Activated T-cell treated with anti-CD3 and anti-CD28 coated beads, Interleukin-2, amount 50 U/mL, for 24 hours (primary cell): Measurements from ENCODE around the gene CTBP2.
A peak's percentile ranks its signal among the peaks of the same experiment; 100 is the strongest.
"Not testable (repeated sequence)": the region's sequence is repeated elsewhere in the genome, so short reads cannot be mapped to it uniquely, and the experiment has no call there.

Experiments
- DNase-seq: peaks from one replicate; pipeline ENCODE4 v3.0.0-alpha.2; 2020
- H3K27ac Mint-ChIP-seq: 2 replicates; pipeline ENCODE4 v1.8.0; 2020; ENCODE audit warnings: mild to moderate bottlenecking, mixed read lengths
- H3K27me3 Mint-ChIP-seq: 2 replicates; pipeline ENCODE4 v1.8.0; 2020; ENCODE audit warnings: mixed read lengths
- H3K36me3 Mint-ChIP-seq: 2 replicates; pipeline ENCODE4 v1.8.0; 2020; ENCODE audit warnings: low read depth, mixed read lengths
- H3K4me1 Mint-ChIP-seq: 2 replicates; pipeline ENCODE4 v1.8.0; 2020; ENCODE audit warnings: low read depth, mixed read lengths
- H3K4me3 Mint-ChIP-seq: 2 replicates; pipeline ENCODE4 v1.8.0; 2020; ENCODE audit warnings: mild to moderate bottlenecking, moderate library complexity, mixed read lengths
- H3K9me3 Mint-ChIP-seq: 2 replicates; pipeline ENCODE4 v1.8.0; 2020; ENCODE audit warnings: mixed read lengths

CTBP2 gene

DNA sequence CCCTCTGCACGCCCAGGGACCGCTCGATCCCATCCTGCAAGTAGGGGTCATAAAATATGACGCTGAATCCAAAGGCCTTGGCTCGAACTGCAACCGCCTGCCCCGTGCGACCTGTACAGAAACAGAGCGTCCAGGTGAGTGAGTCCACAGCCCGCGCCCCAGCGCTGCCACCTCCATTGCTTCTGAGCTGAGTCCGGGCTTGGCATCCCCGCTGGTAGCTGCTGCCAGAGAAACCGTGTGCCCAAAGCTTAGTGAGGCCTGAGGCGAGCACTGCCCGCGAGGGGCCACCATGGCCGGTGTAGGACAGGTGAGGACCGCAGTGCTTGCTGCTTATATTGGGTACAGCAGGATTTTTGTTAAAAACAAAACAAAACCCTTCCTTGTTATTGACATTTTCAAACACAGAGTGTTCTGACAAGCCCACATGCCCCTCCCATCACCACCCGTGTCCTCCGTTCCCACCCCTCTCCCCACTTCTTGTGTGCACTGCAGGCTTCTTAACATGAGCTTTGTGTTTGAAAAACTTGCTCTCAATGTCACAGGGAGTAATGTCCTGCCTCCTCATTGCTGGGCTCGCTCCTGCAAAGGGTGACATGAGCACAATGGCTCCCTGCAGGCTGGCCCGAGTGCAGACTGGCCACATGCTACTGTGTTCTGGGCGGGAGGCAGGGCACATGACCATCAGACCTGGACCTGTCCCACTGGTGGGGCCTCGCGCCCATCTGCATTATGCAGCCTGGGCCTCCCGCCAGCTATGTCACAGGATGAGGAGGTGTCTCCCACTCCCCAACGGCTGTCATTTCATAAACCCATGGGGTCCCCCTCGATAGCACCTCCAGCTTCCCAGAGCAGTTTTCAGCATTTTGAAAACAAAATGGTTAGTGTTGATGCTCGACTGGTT lies 165.5 kb downstream of the CTBP2 start:
- DNase-seq, result peak; percentile 24
- no peaks in the 10 kb centered on the region for H3K4me1 Mint-ChIP-seq
- H3K36me3 Mint-ChIP-seq, result peaks cover 8% of the 10 kb centered on the region
- H3K9me3 Mint-ChIP-seq, result no peaks in the 10 kb centered on the region
- H3K27me3 Mint-ChIP-seq, result no peaks in the 10 kb centered on the region
- no peak overlapping the region for H3K4me3 Mint-ChIP-seq
- H3K27ac Mint-ChIP-seq, result peak overlapping the region; percentile 14

DNA sequence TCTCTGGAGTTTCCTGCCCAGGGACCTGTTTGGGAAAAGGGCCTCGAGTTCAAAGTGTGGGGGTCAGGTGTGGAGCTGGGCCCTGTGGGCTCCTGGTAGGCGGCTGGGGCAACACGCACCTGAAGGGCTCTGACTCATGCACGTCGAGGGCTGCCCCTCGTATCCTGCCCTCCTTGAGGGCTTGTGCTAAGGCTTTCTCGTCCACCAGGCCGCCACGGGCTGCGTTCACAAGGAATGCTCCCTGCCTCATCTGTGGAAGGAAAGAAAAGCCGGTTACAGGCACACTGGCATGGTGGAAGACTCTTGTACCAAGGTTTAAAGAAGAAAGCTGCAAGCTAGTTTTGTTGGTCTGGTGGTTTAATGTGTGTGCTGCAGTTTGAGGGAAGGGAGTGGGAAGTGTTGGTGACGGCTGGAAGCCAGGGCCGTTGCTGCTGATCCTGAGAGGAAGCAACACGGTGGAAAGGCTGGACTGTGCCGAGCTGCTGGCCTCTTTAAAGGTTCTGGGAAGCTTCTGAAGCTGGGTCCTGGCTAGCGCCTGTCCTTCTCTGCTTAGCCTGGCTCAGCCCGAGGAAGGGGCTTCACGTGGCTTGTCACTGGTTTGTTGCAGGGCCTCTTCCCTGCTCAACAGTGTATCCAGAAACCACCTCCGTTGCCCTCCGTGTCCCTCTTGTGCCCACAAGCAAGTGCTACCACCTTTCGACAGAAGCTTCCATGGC lies 166.5 kb downstream of the CTBP2 start:
- no peak overlapping the region for H3K4me3 Mint-ChIP-seq
- H3K36me3 Mint-ChIP-seq, result peaks cover 17% of the 10 kb centered on the region
- peak; percentile 23 for DNase-seq
- H3K9me3 Mint-ChIP-seq, result no peaks in the 10 kb centered on the region
- H3K27ac Mint-ChIP-seq, result no peak overlapping the region
- H3K27me3 Mint-ChIP-seq, result no peaks in the 10 kb centered on the region
- peaks cover under 1% of the 10 kb centered on the region for H3K4me1 Mint-ChIP-seq

DNA sequence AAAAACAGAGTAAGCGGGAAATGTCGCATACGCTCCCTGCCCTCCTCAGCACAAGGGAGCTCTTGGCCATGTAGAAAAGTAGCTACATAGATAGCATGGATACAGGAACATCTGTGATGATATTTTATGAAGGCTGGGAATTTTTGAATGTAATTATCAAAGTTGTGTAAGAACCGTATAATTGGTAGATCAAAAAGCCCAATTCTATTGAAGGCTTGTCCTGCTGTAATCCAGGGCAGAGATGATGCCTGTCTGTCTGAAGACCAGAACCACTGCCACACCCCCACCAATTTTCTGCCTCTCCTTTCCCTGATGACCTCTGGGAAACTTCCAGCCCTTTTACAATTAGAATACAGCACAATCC lies 167.0 kb downstream of the CTBP2 start:
- Mint-ChIP-seq H3K27me3 (no peaks in the 10 kb centered on the region), H3K36me3 (peaks cover 23% of the 10 kb centered on the region), H3K4me3 (no peak overlapping the region), H3K9me3 (no peaks in the 10 kb centered on the region), H3K27ac (no peak overlapping the region), H3K4me1 (peaks cover 5% of the 10 kb centered on the region)
- DNase-seq, result no peak

DNA sequence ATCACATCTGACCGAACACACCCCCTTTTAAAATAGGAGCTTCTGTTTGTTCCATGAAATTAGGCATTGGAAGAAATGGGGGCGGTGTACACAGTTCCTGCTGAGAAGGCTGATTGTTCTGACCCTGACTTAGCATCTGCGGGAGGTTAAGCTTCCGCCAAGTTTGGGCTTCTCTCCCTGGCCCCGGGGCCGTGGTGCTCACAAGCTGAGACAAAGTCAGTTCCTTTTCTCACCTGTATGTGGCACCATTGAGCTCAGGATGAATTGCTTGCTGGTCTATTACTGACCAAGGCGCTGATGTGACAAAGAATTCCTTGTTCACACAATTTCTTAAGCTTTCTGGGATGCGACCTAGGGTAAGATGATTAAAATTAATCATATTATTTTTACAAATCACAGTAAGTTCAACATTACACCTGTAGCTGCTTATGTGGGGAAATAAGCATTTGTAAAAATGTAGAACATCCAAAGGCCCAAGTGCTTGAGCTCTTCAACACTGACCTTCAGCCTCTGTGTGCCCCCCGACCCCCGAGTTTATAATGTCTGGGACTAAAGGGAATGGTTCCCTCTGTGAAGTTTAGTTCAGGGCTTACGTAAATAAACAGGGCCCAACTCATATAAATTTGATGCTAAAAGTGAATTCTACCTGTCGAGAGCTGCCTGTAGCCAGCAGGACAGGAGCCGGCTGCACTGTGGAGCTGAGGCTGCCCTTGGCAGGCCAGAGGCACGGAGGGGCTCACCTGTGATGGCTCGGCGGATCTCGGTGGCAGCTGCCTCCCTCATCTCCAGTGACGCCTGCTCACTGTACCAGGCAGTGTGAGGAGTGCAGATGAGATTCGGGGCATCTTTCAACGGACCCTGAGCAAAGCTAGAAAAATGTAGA lies 167.7 kb downstream of the CTBP2 start:
- Mint-ChIP-seq H3K4me1 (peaks cover 5% of the 10 kb centered on the region), H3K9me3 (no peaks in the 10 kb centered on the region), H3K4me3 (no peak overlapping the region), H3K27me3 (no peaks in the 10 kb centered on the region), H3K27ac (no peak overlapping the region), H3K36me3 (peaks cover 29% of the 10 kb centered on the region)
- peak; percentile 31 for DNase-seq

DNA sequence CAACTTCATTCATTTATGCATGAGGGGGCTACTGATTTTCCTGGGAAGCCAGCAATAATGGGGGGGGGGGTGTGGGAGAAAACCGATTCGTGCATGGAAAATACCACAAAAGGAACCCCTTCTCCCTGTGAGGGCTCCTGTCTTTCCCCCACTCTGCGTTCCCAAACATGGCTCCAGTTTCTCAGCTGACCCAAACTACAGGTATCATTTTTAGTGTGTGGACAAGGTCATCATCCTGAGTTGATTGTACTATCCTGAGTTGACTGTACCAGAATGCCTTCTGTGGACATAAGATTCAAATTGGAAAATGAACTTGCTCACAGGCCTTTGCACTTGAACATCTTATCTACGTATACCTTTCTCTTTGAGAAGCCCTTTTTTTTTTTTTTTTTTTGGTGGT lies 168.5 kb downstream of the CTBP2 start:
- no peak overlapping the region for H3K27ac Mint-ChIP-seq
- no peak overlapping the region for H3K4me3 Mint-ChIP-seq
- H3K36me3 Mint-ChIP-seq, result peaks cover 33% of the 10 kb centered on the region
- H3K4me1 Mint-ChIP-seq, result peaks cover 5% of the 10 kb centered on the region
- no peaks in the 10 kb centered on the region for H3K27me3 Mint-ChIP-seq
- no peak for DNase-seq
- no peaks in the 10 kb centered on the region for H3K9me3 Mint-ChIP-seq

DNA sequence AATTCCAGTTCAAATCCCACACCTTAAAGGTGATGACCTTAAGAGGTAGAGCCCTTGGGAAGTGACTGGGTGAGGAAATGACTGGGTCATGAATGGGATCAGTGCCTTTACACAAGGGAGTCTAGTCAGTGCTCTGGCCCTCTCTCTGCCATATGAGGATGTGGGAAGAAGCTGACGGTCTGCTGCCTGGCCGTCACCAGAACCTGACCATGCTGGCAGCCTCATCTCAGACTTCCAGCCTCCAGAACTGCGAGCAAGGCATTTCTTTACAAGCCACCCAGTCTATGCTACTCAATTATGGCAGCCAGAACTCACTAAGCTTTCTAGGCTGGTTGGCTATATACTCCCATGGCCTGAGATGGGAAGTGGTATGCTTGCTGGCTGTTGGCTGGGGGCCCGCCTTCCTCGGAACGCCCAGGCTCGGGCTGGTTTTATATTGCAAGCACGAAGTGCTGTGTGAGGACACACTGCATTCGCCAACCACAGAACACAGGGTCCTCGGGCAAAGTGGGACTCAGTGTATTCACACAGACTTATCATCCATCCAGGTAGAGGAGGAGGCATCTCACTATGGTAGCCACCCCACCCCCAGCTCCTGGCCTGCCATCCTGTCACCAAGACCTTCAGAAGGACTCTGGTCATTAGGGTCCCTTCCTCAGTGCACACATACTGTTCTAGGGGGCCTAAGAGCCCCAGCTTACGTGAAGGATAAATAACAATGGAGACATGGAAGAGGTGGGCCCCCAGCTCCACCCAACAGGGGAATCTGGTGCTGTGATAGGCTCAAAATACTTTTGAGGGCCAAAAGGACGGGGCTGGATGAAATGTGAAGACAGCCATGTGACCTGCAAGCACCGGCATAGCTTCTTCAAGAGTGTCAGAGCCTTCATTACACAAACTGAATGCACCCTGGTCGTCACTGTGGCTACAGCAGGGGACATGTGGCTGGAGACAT lies 169.4 kb downstream of the CTBP2 start:
- H3K4me3 Mint-ChIP-seq, result no peak overlapping the region
- peak overlapping the region; percentile 26 for H3K27ac Mint-ChIP-seq
- peaks cover 5% of the 10 kb centered on the region for H3K4me1 Mint-ChIP-seq
- no peaks in the 10 kb centered on the region for H3K27me3 Mint-ChIP-seq
- H3K9me3 Mint-ChIP-seq, result no peaks in the 10 kb centered on the region
- H3K36me3 Mint-ChIP-seq, result peaks cover 41% of the 10 kb centered on the region
- peak; percentile 25 for DNase-seq

DNA sequence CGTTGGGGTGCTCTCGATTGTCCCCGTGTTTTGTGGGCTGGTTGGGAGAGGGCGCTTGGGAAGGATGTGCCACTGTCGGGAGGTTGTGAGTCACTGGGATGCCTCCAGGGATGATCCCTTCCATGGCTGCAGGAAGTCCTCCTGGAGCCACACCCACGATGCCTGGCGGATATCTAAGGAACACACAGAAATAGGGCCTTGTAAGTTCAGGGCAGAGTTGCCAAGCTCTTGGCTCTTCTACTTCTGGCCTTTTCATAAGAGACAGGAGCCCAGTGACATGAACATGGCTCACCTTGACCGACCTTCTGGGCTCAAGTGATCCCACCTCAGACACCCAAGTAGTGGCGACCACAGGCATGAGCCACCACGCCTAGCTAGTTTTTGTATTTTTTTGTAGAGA lies 170.8 kb downstream of the CTBP2 start:
- no peaks in the 10 kb centered on the region for H3K27me3 Mint-ChIP-seq
- H3K4me1 Mint-ChIP-seq, result peaks cover 5% of the 10 kb centered on the region
- H3K27ac Mint-ChIP-seq, result no peak overlapping the region
- DNase-seq, result no peak
- H3K4me3 Mint-ChIP-seq, result no peak overlapping the region
- peaks cover 55% of the 10 kb centered on the region for H3K36me3 Mint-ChIP-seq
- no peaks in the 10 kb centered on the region for H3K9me3 Mint-ChIP-seq

DNA sequence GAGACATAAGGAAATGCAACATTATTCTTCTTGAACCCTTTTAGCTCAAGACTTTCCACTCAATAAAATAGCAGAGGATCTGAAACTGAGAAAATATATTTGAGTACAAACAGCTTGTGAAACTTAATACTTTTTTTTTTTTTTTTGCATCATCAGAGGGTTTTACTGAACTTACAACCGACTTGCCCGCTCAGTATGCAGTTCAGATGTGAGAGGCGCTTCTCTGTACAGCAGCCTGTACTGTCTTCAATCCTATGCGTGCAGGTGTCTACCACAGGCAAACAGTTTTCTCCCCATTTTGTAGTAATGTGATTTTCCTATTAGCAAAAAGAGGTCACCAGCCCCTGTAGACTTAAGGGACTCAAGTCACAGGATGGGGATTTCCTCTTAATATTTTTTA lies 171.6 kb downstream of the CTBP2 start:
- H3K4me1 Mint-ChIP-seq, H3K4me3 Mint-ChIP-seq, H3K9me3 Mint-ChIP-seq, DNase-seq, H3K27ac Mint-ChIP-seq, H3K27me3 Mint-ChIP-seq: not testable (repeated sequence)
- H3K36me3 Mint-ChIP-seq, result peaks cover 62% of the 10 kb centered on the region

DNA sequence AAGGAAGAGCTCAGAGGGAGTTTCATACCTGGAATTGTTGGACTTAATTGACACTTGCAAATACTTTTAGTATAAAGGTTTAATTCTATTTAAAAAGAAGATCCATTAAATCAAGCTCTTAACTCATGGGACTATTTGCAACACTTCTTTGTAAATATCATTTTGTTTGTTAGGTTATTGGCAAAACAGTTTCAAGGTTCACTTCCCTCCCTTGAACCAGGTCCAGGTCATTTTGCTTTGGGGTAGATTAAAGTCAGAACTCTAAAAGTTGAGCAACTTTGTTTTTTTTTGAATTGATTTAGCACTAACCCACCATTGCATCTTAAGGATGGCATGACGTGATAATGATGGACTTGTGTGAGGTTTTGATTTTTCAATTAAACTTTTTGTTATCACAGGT lies 172.6 kb downstream of the CTBP2 start:
- Mint-ChIP-seq H3K27me3 (no peaks in the 10 kb centered on the region), H3K27ac (no peak overlapping the region), H3K36me3 (peaks cover 72% of the 10 kb centered on the region), H3K4me3 (no peak overlapping the region), H3K4me1 (peaks cover 9% of the 10 kb centered on the region), H3K9me3 (no peaks in the 10 kb centered on the region)
- no peak for DNase-seq

DNA sequence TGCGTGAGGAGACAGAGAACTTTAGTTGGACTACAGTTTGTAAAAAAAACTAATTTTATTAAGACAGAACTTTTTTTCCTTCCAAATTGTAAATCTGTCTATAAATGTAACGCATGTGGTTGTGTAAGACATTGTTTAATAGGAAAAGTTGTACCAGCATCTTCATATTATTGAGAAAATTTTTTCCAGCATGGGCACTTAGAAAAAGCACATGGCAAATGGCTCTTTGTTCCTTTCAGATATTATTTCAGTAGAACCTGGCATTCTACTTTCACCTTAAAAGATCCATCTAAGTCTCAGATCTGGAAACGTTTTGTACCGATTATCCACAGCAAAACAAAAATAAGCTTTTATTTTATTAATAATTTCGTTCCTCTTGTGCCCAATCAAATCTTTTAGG lies 175.2 kb downstream of the CTBP2 start:
- peaks cover 9% of the 10 kb centered on the region for H3K4me1 Mint-ChIP-seq
- no peaks in the 10 kb centered on the region for H3K27me3 Mint-ChIP-seq
- H3K9me3 Mint-ChIP-seq, result no peaks in the 10 kb centered on the region
- H3K36me3 Mint-ChIP-seq, result peaks cover 87% of the 10 kb centered on the region
- DNase-seq, result no peak
- no peak overlapping the region for H3K27ac Mint-ChIP-seq
- no peak overlapping the region for H3K4me3 Mint-ChIP-seq

DNA sequence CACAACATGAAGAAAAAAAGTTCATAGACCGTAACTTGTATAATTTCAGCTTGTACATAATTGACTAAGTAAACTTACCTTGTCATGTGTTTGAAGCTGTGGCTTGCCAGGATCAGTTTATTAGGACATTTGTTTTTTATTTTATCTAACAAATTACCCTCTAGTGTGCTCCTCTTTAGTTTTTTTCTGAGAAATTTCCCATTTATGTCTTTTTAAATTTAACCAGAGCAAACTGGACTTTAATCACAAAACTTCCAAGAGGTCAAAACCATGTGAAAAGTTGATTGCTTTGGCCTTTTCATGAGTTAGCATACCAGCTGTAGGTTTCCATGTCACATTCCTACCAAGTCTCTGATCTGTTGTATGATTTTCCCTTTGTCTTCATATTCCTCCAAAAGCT lies 176.0 kb downstream of the CTBP2 start:
- H3K36me3 Mint-ChIP-seq, result peaks cover 89% of the 10 kb centered on the region
- no peaks in the 10 kb centered on the region for H3K9me3 Mint-ChIP-seq
- no peak overlapping the region for H3K27ac Mint-ChIP-seq
- H3K4me1 Mint-ChIP-seq, result peaks cover 9% of the 10 kb centered on the region
- no peaks in the 10 kb centered on the region for H3K27me3 Mint-ChIP-seq
- DNase-seq, result no peak
- no peak overlapping the region for H3K4me3 Mint-ChIP-seq

DNA sequence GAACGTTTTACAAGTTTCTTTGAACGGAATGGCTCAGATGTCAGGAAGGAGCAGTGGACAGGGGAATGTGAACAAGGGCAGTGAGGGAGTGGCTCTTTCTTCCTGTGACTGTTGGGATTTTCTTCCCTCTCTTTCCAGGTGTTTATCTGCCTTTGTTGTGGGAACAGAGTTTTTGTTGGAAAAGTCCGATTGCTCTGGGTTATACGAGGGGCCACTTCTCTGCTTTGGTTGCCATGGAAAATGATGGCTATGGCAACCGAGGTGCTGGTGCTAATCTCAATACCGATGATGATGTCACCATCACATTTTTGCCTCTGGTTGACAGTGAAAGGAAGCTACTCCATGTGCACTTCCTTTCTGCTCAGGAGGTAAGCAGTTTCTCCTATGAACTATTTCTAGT lies 177.0 kb downstream of the CTBP2 start:
- Mint-ChIP-seq H3K4me1 (peaks cover 8% of the 10 kb centered on the region), H3K27ac (peak overlapping the region; percentile 23), H3K36me3 (peaks cover 85% of the 10 kb centered on the region), H3K4me3 (no peak overlapping the region), H3K27me3 (no peaks in the 10 kb centered on the region), H3K9me3 (no peaks in the 10 kb centered on the region)
- DNase-seq, result no peak

DNA sequence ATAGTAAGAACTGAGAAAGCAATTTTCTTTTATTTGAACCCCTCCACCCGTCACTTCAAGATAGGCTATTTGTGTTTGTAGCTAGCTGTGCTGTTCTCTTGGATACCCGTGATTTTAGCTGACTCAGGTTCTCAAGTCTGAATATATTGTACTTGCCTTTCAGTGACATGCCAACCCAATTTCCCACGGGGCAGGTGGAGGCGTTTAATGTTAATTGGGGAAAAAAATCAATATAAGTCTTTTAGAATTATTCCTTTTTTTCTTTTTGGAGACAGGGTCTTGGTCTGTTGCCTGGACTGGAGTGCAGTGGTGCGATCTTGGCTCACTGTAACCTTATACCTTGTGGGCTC lies 182.0 kb downstream of the CTBP2 start:
- Mint-ChIP-seq H3K27ac (no peak overlapping the region), H3K36me3 (peaks cover 83% of the 10 kb centered on the region), H3K4me1 (peaks cover 24% of the 10 kb centered on the region), H3K27me3 (no peaks in the 10 kb centered on the region), H3K9me3 (no peaks in the 10 kb centered on the region), H3K4me3 (no peak overlapping the region)
- DNase-seq, result no peak
